Measurements from ENCODE around the gene ZBTB46.

Gene ZBTB46

GRCh38 chr20:63837479-63837878 is 6.4 kb upstream of the ZBTB46 start:
- DNase-seq (ENCODE audit: low spot score), result no peak

- DNase-seq (ENCODE audit: low spot score), result no peak
These were observed 5.6 kb upstream of the ZBTB46 start for GRCh38 chr20:63836458-63837344.

GRCh38 chr20:63835021-63835858 is 4.2 kb upstream of the ZBTB46 start:
- DNase-seq (ENCODE audit: low spot score), result peak; percentile 65

- DNase-seq (ENCODE audit: low spot score), result no peak
These were observed 3.4 kb upstream of the ZBTB46 start for GRCh38 chr20:63834491-63834880.

- DNase-seq (ENCODE audit: low spot score), result no peak
These were observed 2.9 kb upstream of the ZBTB46 start for GRCh38 chr20:63833776-63834490.

- DNase-seq (ENCODE audit: low spot score), result peak; percentile 6
These were observed 1.1 kb upstream of the ZBTB46 start for GRCh38 chr20:63831993-63832686.

GRCh38 chr20:63831646-63831992 is 555 bp upstream of the ZBTB46 start:
- no peak for DNase-seq (ENCODE audit: low spot score)

GRCh38 chr20:63829945-63830835 is 874 bp downstream of the ZBTB46 start:
- no peak for DNase-seq (ENCODE audit: low spot score)

- DNase-seq (ENCODE audit: low spot score), result no peak
These were observed 1.5 kb downstream of the ZBTB46 start for GRCh38 chr20:63829603-63829944.

GRCh38 chr20:63828951-63829350 is 2.1 kb downstream of the ZBTB46 start:
- no peak for DNase-seq (ENCODE audit: low spot score)

- DNase-seq (ENCODE audit: low spot score), result no peak
These were observed 2.5 kb downstream of the ZBTB46 start for GRCh38 chr20:63828545-63828944.

- no peak for DNase-seq (ENCODE audit: low spot score)
These were observed 2.9 kb downstream of the ZBTB46 start for GRCh38 chr20:63828124-63828523.

- no peak for DNase-seq (ENCODE audit: low spot score)
These were observed 4.3 kb downstream of the ZBTB46 start for GRCh38 chr20:63826753-63827152.

GRCh38 chr20:63825331-63826118 is 5.5 kb downstream of the ZBTB46 start:
- no peak for DNase-seq (ENCODE audit: low spot score)

- no peak for DNase-seq (ENCODE audit: low spot score)
These were observed 7.3 kb downstream of the ZBTB46 start for GRCh38 chr20:63823691-63824311.

- DNase-seq (ENCODE audit: low spot score), result no peak
These were observed 8.8 kb downstream of the ZBTB46 start for GRCh38 chr20:63822276-63822696.

GRCh38 chr20:63821811-63822210 is 9.3 kb downstream of the ZBTB46 start:
- no peak for DNase-seq (ENCODE audit: low spot score)

GRCh38 chr20:63819224-63819921 is 11.7 kb downstream of the ZBTB46 start:
- peak; percentile 23 for DNase-seq (ENCODE audit: low spot score)
